ENCODE measurements around the gene ARL4D. TPM values are rescaled to one million over a fixed set of nuclear protein-coding genes. Genes with fewer than 3 reads are reported as not detected.
"Not testable (repeated sequence)": the region's sequence is repeated elsewhere in the genome, so short reads cannot be mapped to it uniquely, and the experiment has no call there.

Gene ARL4D
- total RNA-seq, 1 donor from 2014 or later, result 35.7 TPM

- Mint-ChIP-seq H3K36me3 (ENCODE audit: low read depth, unreplicated experiment) (no peaks in the 10 kb centered on the region), H3K4me1 (ENCODE audit: unreplicated experiment) (peaks cover 36% of the 10 kb centered on the region), H3K4me3 (ENCODE audit: unreplicated experiment) (peak overlapping the region; percentile 26), H3K27me3 (ENCODE audit: unreplicated experiment) (no peaks in the 10 kb centered on the region), H3K27ac (ENCODE audit: unreplicated experiment) (peak overlapping the region; percentile 50), H3K9me3 (ENCODE audit: unreplicated experiment) (no peaks in the 10 kb centered on the region)
- no peak for DNase-seq (ENCODE audit: low spot score)
- no peak for TF ChIP-seq CTCF (IDR thresholded peaks at IDR 0.05; ENCODE audit: unreplicated experiment)
Measured at GRCh38 chr17:43411749-43412148, 13.0 kb downstream of the ARL4D start.

GRCh38 chr17:43412166-43412565, 13.4 kb downstream of the ARL4D start:
- TF ChIP-seq CTCF (IDR thresholded peaks at IDR 0.05; ENCODE audit: unreplicated experiment), result no peak
- H3K27ac Mint-ChIP-seq (ENCODE audit: unreplicated experiment), result no peak overlapping the region

GRCh38 chr17:43416998-43417890, 18.5 kb downstream of the ARL4D start:
- H3K27me3 Mint-ChIP-seq (ENCODE audit: unreplicated experiment), result no peaks in the 10 kb centered on the region
- H3K9me3 Mint-ChIP-seq (ENCODE audit: unreplicated experiment), result no peaks in the 10 kb centered on the region
- H3K36me3 Mint-ChIP-seq (ENCODE audit: low read depth, unreplicated experiment), result no peaks in the 10 kb centered on the region
- H3K27ac Mint-ChIP-seq (ENCODE audit: unreplicated experiment), result no peak overlapping the region
- peaks cover 2% of the 10 kb centered on the region for H3K4me1 Mint-ChIP-seq (ENCODE audit: unreplicated experiment)
- DNase-seq (ENCODE audit: low spot score), result no peak
- H3K4me3 Mint-ChIP-seq (ENCODE audit: unreplicated experiment), result no peak overlapping the region
- no peak for TF ChIP-seq CTCF (IDR thresholded peaks at IDR 0.05; ENCODE audit: unreplicated experiment)

More at GRCh38 chr17:43412166-43412565, 13.4 kb downstream of the ARL4D start:
- no peak overlapping the region for H3K4me3 Mint-ChIP-seq (ENCODE audit: unreplicated experiment)
- H3K27me3 Mint-ChIP-seq (ENCODE audit: unreplicated experiment), result no peaks in the 10 kb centered on the region
- no peaks in the 10 kb centered on the region for H3K9me3 Mint-ChIP-seq (ENCODE audit: unreplicated experiment)
- no peak for DNase-seq (ENCODE audit: low spot score)
- no peaks in the 10 kb centered on the region for H3K36me3 Mint-ChIP-seq (ENCODE audit: low read depth, unreplicated experiment)
- H3K4me1 Mint-ChIP-seq (ENCODE audit: unreplicated experiment), result peaks cover 34% of the 10 kb centered on the region

GRCh38 chr17:43418441-43419374, 19.9 kb downstream of the ARL4D start:
- no peak for TF ChIP-seq CTCF (IDR thresholded peaks at IDR 0.05; ENCODE audit: unreplicated experiment)
- Mint-ChIP-seq H3K27me3 (ENCODE audit: unreplicated experiment) (no peaks in the 10 kb centered on the region), H3K4me3 (ENCODE audit: unreplicated experiment) (no peak overlapping the region), H3K9me3 (ENCODE audit: unreplicated experiment) (no peaks in the 10 kb centered on the region), H3K36me3 (ENCODE audit: low read depth, unreplicated experiment) (no peaks in the 10 kb centered on the region), H3K4me1 (ENCODE audit: unreplicated experiment) (no peaks in the 10 kb centered on the region), H3K27ac (ENCODE audit: unreplicated experiment) (no peak overlapping the region)
- DNase-seq (ENCODE audit: low spot score), result no peak

GRCh38 chr17:43419375-43419882, 20.6 kb downstream of the ARL4D start:
- H3K36me3 Mint-ChIP-seq (ENCODE audit: low read depth, unreplicated experiment); DNase-seq (ENCODE audit: low spot score); H3K4me3 Mint-ChIP-seq (ENCODE audit: unreplicated experiment); H3K9me3 Mint-ChIP-seq (ENCODE audit: unreplicated experiment); H3K4me1 Mint-ChIP-seq (ENCODE audit: unreplicated experiment); H3K27me3 Mint-ChIP-seq (ENCODE audit: unreplicated experiment); H3K27ac Mint-ChIP-seq (ENCODE audit: unreplicated experiment): not testable (repeated sequence)
